Activated naive CD4-positive, alpha-beta T cell treated with anti-CD3 and anti-CD28 coated beads, Interleukin-2, amount 10 ng/mL, durations not matched to agents 7 days and 5 days (primary cell): Measurements from ENCODE around the gene HIF1AN.

ENCODE experiments used
- CTCF ChIA-PET: fragments of 350-600 bp; sonication (Branson Sonifier 250); formaldehyde crosslinking; loops from one replicate; lab custom pipeline; 2021; ENCODE audit warnings: antibody characterized with exemption; lab: Charles Lee
- DNase-seq: peaks from one replicate; pipeline ENCODE4 v3.0.0-alpha.2; 2020
- H3K27ac Mint-ChIP-seq: one replicate; pipeline ENCODE4 v1.8.0; 2021; ENCODE audit warnings: mild to moderate bottlenecking, moderate library complexity, mixed read lengths
- H3K27me3 Mint-ChIP-seq: one replicate; pipeline ENCODE4 v1.8.0; 2021; ENCODE audit warnings: mild to moderate bottlenecking, mixed read lengths
- H3K36me3 Mint-ChIP-seq: one replicate; pipeline ENCODE4 v1.8.0; 2021; ENCODE audit warnings: mixed read lengths
- H3K4me1 Mint-ChIP-seq: one replicate; pipeline ENCODE4 v1.8.0; 2021; ENCODE audit warnings: mixed read lengths
- H3K4me3 Mint-ChIP-seq: one replicate; pipeline ENCODE4 v1.8.0; 2021; ENCODE audit warnings: mild to moderate bottlenecking, moderate library complexity, mixed read lengths
- H3K9me3 Mint-ChIP-seq: one replicate; pipeline ENCODE4 v1.8.0; 2021; ENCODE audit warnings: mixed read lengths

HIF1AN gene

GRCh38 chr10:100579261-100580090 lies 43.7 kb downstream of the HIF1AN start:
- H3K4me1 Mint-ChIP-seq = no peaks in the 10 kb centered on the region
- H3K9me3 Mint-ChIP-seq = no peaks in the 10 kb centered on the region
- H3K4me3 Mint-ChIP-seq = no peak overlapping the region
- H3K27ac Mint-ChIP-seq = no peak overlapping the region
- no peak for DNase-seq
- peaks cover 62% of the 10 kb centered on the region for H3K27me3 Mint-ChIP-seq
- no peaks in the 10 kb centered on the region for H3K36me3 Mint-ChIP-seq
- CTCF ChIA-PET = interaction anchor here (0.9 kb wide), 1 partner anchor 10 kb away, joined by 3 read pairs; no protein-coding TSS in a partner anchor

GRCh38 chr10:100586959-100587358 lies 51.2 kb downstream of the HIF1AN start:
- H3K4me1 Mint-ChIP-seq = no peaks in the 10 kb centered on the region
- no peak for DNase-seq
- CTCF ChIA-PET = no interaction called here
- no peak overlapping the region for H3K27ac Mint-ChIP-seq
- no peak overlapping the region for H3K4me3 Mint-ChIP-seq
- H3K9me3 Mint-ChIP-seq = no peaks in the 10 kb centered on the region
- H3K27me3 Mint-ChIP-seq = peaks cover 48% of the 10 kb centered on the region
- no peaks in the 10 kb centered on the region for H3K36me3 Mint-ChIP-seq

GRCh38 chr10:100598166-100598565 lies 62.4 kb downstream of the HIF1AN start:
- H3K9me3 Mint-ChIP-seq = no peaks in the 10 kb centered on the region
- H3K27ac Mint-ChIP-seq = no peak overlapping the region
- H3K4me3 Mint-ChIP-seq = no peak overlapping the region
- CTCF ChIA-PET = no interaction called here
- H3K4me1 Mint-ChIP-seq = no peaks in the 10 kb centered on the region
- no peak for DNase-seq
- H3K27me3 Mint-ChIP-seq = peaks cover 52% of the 10 kb centered on the region
- H3K36me3 Mint-ChIP-seq = no peaks in the 10 kb centered on the region

GRCh38 chr10:100600218-100600617 lies 64.5 kb downstream of the HIF1AN start:
- CTCF ChIA-PET = no interaction called here
- no peaks in the 10 kb centered on the region for H3K4me1 Mint-ChIP-seq
- H3K4me3 Mint-ChIP-seq = no peak overlapping the region
- H3K27ac Mint-ChIP-seq = no peak overlapping the region
- DNase-seq = no peak
- peaks cover 56% of the 10 kb centered on the region for H3K27me3 Mint-ChIP-seq
- no peaks in the 10 kb centered on the region for H3K9me3 Mint-ChIP-seq
- no peaks in the 10 kb centered on the region for H3K36me3 Mint-ChIP-seq

- no peaks in the 10 kb centered on the region for H3K4me1 Mint-ChIP-seq
Observed at GRCh38 chr10:100607439-100607838, 71.7 kb downstream of the HIF1AN start.

More at GRCh38 chr10:100607439-100607838, 71.7 kb downstream of the HIF1AN start:
- Mint-ChIP-seq H3K9me3 (no peaks in the 10 kb centered on the region), H3K27ac (no peak overlapping the region), H3K36me3 (no peaks in the 10 kb centered on the region), H3K4me3 (no peak overlapping the region), H3K27me3 (peaks cover 45% of the 10 kb centered on the region)
- DNase-seq = no peak
- CTCF ChIA-PET = interaction anchor here (0.6 kb wide), 1 partner anchor 259 kb away, joined by 5 read pairs; no protein-coding TSS in a partner anchor
